Brain microvascular endothelial cell (primary cell): ENCODE data around the gene NEK11.

Source experiments
- DNase-seq: peaks from one replicate; pipeline ENCODE4 v3.0.0-alpha.2; 2020
- H3K27ac ChIP-seq: fragments of 250-450 bp; sonication (Bioruptor Pico); 2 replicates; pipeline ENCODE4 v1.5.1; 2020; ENCODE audit warnings: mild to moderate bottlenecking, moderate library complexity
- H3K27me3 ChIP-seq: fragments of 250-450 bp; sonication (Bioruptor Pico); replicated peaks from 2 replicates; pipeline ENCODE4 v1.5.1; 2020; ENCODE audit warnings: mild to moderate bottlenecking
- H3K36me3 ChIP-seq: fragments of 250-450 bp; sonication (Bioruptor Pico); replicated peaks from 2 replicates; pipeline ENCODE4 v1.5.1; 2020; ENCODE audit warnings: mild to moderate bottlenecking
- H3K4me3 ChIP-seq: 2 replicates; pipeline ENCODE4 v1.5.1; 2011; ENCODE audit warnings: low read depth, mild to moderate bottlenecking, control low read depth, low read length, moderate library complexity
- CTCF ChIP-seq: IDR thresholded peaks from 2 replicates; pipeline ENCODE4 v1.5.1; 2011; ENCODE audit warnings: low read depth, mild to moderate bottlenecking, moderate library complexity, low read length, control low read depth, inconsistent platforms; ENCODE audit errors: missing control alignments
- in situ Hi-C: cut with HindIII; loops from 2 replicates; pipeline ENCODE4 v1.10.0; 2017; ENCODE audit warnings: low sequenced_read_pairs, low pct_ligation_motif_present

NEK11 gene

GRCh38 chr3:131299836-131300235 lies 273.2 kb downstream of the NEK11 start:
- in situ Hi-C loops, result no loop called here
- no peak for DNase-seq
- H3K4me3 ChIP-seq, result no peak overlapping the region
- TF ChIP-seq CTCF, result no peak
- no peaks in the 10 kb centered on the region for H3K36me3 ChIP-seq
- no peaks in the 10 kb centered on the region for H3K27me3 ChIP-seq
- no peak overlapping the region for H3K27ac ChIP-seq

GRCh38 chr3:131303848-131304247 lies 277.2 kb downstream of the NEK11 start:
- no peaks in the 10 kb centered on the region for H3K27me3 ChIP-seq
- DNase-seq, result no peak
- in situ Hi-C loops, result no loop called here
- no peak overlapping the region for H3K4me3 ChIP-seq
- H3K27ac ChIP-seq, result no peak overlapping the region
- no peaks in the 10 kb centered on the region for H3K36me3 ChIP-seq
- no peak for TF ChIP-seq CTCF

- no peak for DNase-seq
- TF ChIP-seq CTCF, result no peak
- Histone ChIP-seq H3K36me3 (no peaks in the 10 kb centered on the region), H3K27me3 (no peaks in the 10 kb centered on the region), H3K4me3 (no peak overlapping the region), H3K27ac (no peak overlapping the region)
- in situ Hi-C loops, result no loop called here
Observed at GRCh38 chr3:131304890-131305289, 278.2 kb downstream of the NEK11 start.

- in situ Hi-C loops, result no loop called here
- Histone ChIP-seq H3K36me3 (no peaks in the 10 kb centered on the region), H3K27ac (no peak overlapping the region), H3K27me3 (no peaks in the 10 kb centered on the region), H3K4me3 (no peak overlapping the region)
- DNase-seq, result no peak
- TF ChIP-seq CTCF, result no peak
Observed at GRCh38 chr3:131306242-131306641, 279.6 kb downstream of the NEK11 start.

- TF ChIP-seq CTCF, result no peak
Observed at GRCh38 chr3:131314318-131314717, 287.6 kb downstream of the NEK11 start.

GRCh38 chr3:131315162-131315561 lies 288.5 kb downstream of the NEK11 start:
- no peaks in the 10 kb centered on the region for H3K27me3 ChIP-seq
- H3K27ac ChIP-seq, result no peak overlapping the region
- no peak for TF ChIP-seq CTCF
- in situ Hi-C loops, result no loop called here
- no peaks in the 10 kb centered on the region for H3K36me3 ChIP-seq
- no peak overlapping the region for H3K4me3 ChIP-seq
- DNase-seq, result no peak

More at GRCh38 chr3:131314318-131314717, 287.6 kb downstream of the NEK11 start:
- Histone ChIP-seq H3K36me3 (no peaks in the 10 kb centered on the region), H3K4me3 (no peak overlapping the region), H3K27me3 (no peaks in the 10 kb centered on the region), H3K27ac (no peak overlapping the region)
- no peak for DNase-seq
- in situ Hi-C loops, result no loop called here
